ENCODE measurements around the gene PTK7. TPM values are rescaled to one million over a fixed set of nuclear protein-coding genes. Genes with fewer than 3 reads are reported as not detected.

The PTK7 gene
- total RNA-seq, 1 donor = 190 TPM

DNA sequence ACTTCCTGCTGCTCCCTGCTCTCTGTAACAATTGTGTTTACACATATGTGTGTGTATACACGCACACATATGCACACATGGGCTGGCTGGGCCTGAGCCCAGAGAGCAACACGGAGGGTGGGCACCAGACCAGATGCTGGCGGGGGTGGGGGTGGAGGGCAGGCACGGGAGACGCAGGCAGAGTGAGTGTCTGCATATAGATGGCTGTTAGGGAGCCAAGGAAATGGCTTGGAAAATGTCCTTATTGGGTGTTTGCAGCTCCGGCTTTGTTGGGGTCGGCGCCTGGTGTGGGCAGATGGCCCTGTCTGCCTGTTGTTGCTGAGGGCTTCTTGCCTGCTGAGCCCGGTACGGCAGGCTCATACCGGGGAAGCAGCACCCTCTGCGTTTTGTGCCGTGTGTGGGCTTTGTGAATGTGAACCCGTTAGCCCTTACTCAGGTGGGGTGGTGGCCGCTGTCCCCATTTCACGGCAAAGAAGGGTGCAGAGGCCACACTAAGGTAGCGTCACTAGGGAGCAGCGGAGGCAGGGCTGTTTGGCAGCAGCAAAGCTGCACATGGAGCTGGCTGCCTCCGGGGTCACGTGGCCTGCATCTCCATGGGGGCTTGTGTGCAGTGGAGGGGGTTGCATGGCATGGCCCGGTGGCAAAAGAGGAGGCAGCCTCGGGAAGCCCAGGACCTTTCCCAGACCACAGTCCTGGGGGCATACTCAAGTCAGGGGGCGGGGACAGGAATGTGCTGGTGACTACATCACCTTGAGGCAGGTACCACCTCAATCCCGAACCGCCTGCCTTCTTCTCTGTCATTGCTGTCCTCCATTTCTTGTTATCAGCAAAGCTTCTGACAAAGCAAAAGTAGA, 47.6 kb downstream of the PTK7 start:
- no peaks in the 10 kb centered on the region for H3K27me3 ChIP-seq (ENCODE audit: insufficient read depth, low read length)
- no peak overlapping the region for H2AFZ ChIP-seq (ENCODE audit: low read length)
- no peak overlapping the region for H3K4me3 ChIP-seq (ENCODE audit: insufficient read depth, low read length)
- H3K79me2 ChIP-seq (ENCODE audit: insufficient read depth, low read length) = peaks cover 51% of the 10 kb centered on the region
- H3K27ac ChIP-seq (ENCODE audit: low read depth, low read length) = peak overlapping the region; percentile 91
- no peaks in the 10 kb centered on the region for H3K36me3 ChIP-seq (ENCODE audit: insufficient read depth, low read length)
- TF ChIP-seq, protein P1, sequence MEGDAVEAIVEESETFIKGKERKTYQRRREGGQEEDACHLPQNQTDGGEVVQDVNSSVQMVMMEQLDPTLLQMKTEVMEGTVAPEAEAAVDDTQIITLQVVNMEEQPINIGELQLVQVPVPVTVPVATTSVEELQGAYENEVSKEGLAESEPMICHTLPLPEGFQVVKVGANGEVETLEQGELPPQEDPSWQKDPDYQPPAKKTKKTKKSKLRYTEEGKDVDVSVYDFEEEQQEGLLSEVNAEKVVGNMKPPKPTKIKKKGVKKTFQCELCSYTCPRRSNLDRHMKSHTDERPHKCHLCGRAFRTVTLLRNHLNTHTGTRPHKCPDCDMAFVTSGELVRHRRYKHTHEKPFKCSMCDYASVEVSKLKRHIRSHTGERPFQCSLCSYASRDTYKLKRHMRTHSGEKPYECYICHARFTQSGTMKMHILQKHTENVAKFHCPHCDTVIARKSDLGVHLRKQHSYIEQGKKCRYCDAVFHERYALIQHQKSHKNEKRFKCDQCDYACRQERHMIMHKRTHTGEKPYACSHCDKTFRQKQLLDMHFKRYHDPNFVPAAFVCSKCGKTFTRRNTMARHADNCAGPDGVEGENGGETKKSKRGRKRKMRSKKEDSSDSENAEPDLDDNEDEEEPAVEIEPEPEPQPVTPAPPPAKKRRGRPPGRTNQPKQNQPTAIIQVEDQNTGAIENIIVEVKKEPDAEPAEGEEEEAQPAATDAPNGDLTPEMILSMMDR (IDR thresholded peaks at IDR 0.05; ENCODE audit: extremely low read depth, low read depth, low read length) = no peak
- H4K20me1 ChIP-seq (ENCODE audit: insufficient read depth, low read length) = no peaks in the 10 kb centered on the region
- H3K4me1 ChIP-seq (ENCODE audit: insufficient read depth, low read length) = peaks cover 71% of the 10 kb centered on the region
- no peak overlapping the region for H3K4me2 ChIP-seq (ENCODE audit: insufficient read depth, low read length)
- H3K9me3 ChIP-seq (ENCODE audit: low read depth, low read length) = no peaks in the 10 kb centered on the region
- peak; percentile 13 for DNase-seq (ENCODE audit: insufficient read length, low spot score, missing footprints)

DNA sequence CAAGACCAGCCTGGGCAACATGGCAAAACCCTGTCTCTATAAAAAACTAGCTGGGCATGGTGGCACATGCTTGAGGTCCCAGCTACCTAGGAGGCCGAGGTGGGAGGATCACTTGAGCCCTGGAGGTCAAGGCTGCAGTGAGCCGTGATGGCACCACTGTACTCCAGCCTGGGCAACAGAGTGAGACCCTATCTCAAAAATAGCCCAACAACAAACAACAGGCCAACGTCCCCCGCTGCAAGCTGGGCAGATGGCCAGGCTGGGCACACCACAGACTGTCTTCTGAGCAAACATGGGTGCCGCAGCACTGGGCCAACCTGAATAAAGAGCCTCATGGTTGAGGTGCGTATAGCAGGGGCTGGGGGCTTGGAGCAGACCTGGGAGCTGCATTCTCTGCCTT, 48.4 kb downstream of the PTK7 start:
- Histone ChIP-seq H4K20me1 (ENCODE audit: insufficient read depth, low read length) (no peaks in the 10 kb centered on the region), H3K4me1 (ENCODE audit: insufficient read depth, low read length) (peaks cover 79% of the 10 kb centered on the region), H3K9me3 (ENCODE audit: low read depth, low read length) (no peaks in the 10 kb centered on the region), H3K79me2 (ENCODE audit: insufficient read depth, low read length) (peaks cover 43% of the 10 kb centered on the region), H2AFZ (ENCODE audit: low read length) (no peak overlapping the region), H3K27ac (ENCODE audit: low read depth, low read length) (peak overlapping the region; percentile 91), H3K36me3 (ENCODE audit: insufficient read depth, low read length) (no peaks in the 10 kb centered on the region), H3K4me3 (ENCODE audit: insufficient read depth, low read length) (no peak overlapping the region), H3K4me2 (ENCODE audit: insufficient read depth, low read length) (no peak overlapping the region), H3K27me3 (ENCODE audit: insufficient read depth, low read length) (no peaks in the 10 kb centered on the region)
- TF ChIP-seq, protein P1 (IDR thresholded peaks at IDR 0.05; ENCODE audit: extremely low read depth, low read depth, low read length) = no peak
- no peak for DNase-seq (ENCODE audit: insufficient read length, low spot score, missing footprints)

DNA sequence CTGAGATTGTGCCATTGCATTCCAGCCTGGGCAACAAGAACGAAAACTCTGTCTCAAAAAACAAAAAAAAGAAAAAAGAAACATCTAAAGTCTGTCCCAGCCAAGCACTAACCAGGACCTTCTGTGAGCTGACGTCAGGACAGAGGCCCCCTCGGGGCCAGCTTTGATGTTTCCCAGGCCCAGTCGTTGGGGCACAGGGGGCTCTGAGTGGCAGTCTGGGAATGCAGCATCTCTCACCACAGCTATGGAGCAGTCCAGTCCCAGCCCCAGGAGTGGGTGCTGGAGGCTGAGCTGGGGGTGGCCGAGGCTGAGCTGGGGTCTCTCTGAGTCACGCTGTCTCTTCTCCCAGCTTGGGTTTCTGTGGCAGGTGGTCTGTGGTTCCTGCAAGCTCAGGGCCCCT, 49.0 kb downstream of the PTK7 start:
- TF ChIP-seq, protein P1 (IDR thresholded peaks at IDR 0.05; ENCODE audit: extremely low read depth, low read depth, low read length) = no peak
- Histone ChIP-seq H3K4me1 (ENCODE audit: insufficient read depth, low read length) (peaks cover 82% of the 10 kb centered on the region), H3K9me3 (ENCODE audit: low read depth, low read length) (no peaks in the 10 kb centered on the region), H3K4me2 (ENCODE audit: insufficient read depth, low read length) (peak overlapping the region; percentile 0), H3K27ac (ENCODE audit: low read depth, low read length) (peak overlapping the region; percentile 91), H3K27me3 (ENCODE audit: insufficient read depth, low read length) (no peaks in the 10 kb centered on the region), H3K4me3 (ENCODE audit: insufficient read depth, low read length) (no peak overlapping the region), H3K36me3 (ENCODE audit: insufficient read depth, low read length) (no peaks in the 10 kb centered on the region), H2AFZ (ENCODE audit: low read length) (no peak overlapping the region), H3K79me2 (ENCODE audit: insufficient read depth, low read length) (peaks cover 37% of the 10 kb centered on the region), H4K20me1 (ENCODE audit: insufficient read depth, low read length) (no peaks in the 10 kb centered on the region)
- peak; percentile 94 for DNase-seq (ENCODE audit: insufficient read length, low spot score, missing footprints)

DNA sequence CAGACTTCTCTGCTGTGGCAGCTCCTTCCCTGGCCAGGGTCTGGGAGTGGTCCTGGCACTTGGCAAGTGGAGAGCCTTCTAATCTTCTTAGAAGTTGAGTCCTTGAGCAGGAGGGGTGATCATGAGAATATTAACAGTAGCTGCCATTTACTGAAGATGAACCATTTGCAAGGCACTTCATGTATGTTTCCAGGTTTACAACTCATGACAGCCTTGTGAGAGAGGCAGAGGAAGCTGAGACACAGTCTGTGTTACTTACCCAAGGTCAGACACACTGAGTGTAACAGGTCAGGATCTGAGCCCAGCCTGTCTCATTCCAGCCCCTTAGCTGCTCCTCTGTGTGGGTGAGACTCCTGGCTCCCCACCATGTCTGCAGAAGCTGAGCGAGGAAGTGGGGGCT, 49.4 kb downstream of the PTK7 start:
- Histone ChIP-seq H4K20me1 (ENCODE audit: insufficient read depth, low read length) (peaks cover 3% of the 10 kb centered on the region), H2AFZ (ENCODE audit: low read length) (no peak overlapping the region), H3K27me3 (ENCODE audit: insufficient read depth, low read length) (no peaks in the 10 kb centered on the region), H3K4me1 (ENCODE audit: insufficient read depth, low read length) (peaks cover 78% of the 10 kb centered on the region), H3K36me3 (ENCODE audit: insufficient read depth, low read length) (no peaks in the 10 kb centered on the region), H3K27ac (ENCODE audit: low read depth, low read length) (peak overlapping the region; percentile 91), H3K9me3 (ENCODE audit: low read depth, low read length) (no peaks in the 10 kb centered on the region), H3K4me2 (ENCODE audit: insufficient read depth, low read length) (peak overlapping the region; percentile 0), H3K4me3 (ENCODE audit: insufficient read depth, low read length) (no peak overlapping the region), H3K79me2 (ENCODE audit: insufficient read depth, low read length) (peaks cover 33% of the 10 kb centered on the region)
- DNase-seq (ENCODE audit: insufficient read length, low spot score, missing footprints) = no peak
- TF ChIP-seq, protein P1 (IDR thresholded peaks at IDR 0.05; ENCODE audit: extremely low read depth, low read depth, low read length) = no peak

Data from osteoblast (primary cell).